Left renal pelvis (tissue), 4 donors: ENCODE data around the gene EDN2. TPM values are rescaled to one million over a fixed set of nuclear protein-coding genes. Genes with fewer than 3 reads are reported as not detected.

Experiments used
- DNase-seq, 4 donors: peaks; one replicate each; pipeline ENCODE4 v3.0.0-alpha.2; 2013; ENCODE audit warnings: low read depth in 4 of 4, low spot score in 3 of 4
- polyA plus RNA-seq, 4 donors: library from polyadenylated mRNA; unstranded; fragments of 120-200 nt; gene quantifications; one replicate each; pipeline ENCODE4 v1.2.1, GENCODE V29; 2013; ENCODE audit not compliant: insufficient read length in 4 of 4

EDN2 gene
- polyA plus RNA-seq, 4 donors = 0.11 to 6.6 (median 1.8) TPM

DNA sequence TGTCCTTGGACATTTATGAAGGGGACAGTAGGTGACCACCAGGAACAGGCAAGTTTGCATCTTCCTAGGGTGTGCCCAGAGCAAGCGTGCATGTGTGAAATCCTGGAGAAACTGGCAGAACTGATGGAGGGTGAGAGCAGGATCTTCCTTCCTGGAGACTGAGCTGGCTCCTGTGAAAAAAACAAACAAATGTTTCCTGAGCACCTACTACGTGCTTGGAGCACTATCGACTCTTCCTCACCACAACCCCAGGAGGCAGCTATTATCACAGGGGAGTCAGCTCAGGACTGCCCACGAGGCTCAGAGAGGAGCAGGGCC is 1.5 kb upstream of the EDN2 start:
- DNase-seq = no peak

DNA sequence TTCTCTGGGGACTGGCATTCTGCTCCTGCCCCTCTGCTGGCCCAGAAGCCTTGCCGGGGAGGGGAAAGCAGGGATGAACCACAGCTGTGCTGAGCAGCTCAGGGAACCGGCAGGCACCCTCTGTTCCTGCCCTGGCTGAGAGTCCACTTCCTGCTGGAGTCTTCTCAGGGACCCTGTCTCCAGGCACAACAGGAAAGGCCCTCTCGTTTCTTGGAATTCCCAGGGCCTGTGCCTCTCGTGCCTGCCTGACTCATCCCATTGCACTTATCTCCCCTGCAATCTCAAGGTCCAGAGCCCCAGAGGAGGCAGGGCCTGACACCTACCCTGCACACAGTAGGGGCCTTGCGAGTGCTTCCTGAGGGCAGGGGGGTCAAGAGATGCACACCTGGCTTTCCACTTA is 1.1 kb upstream of the EDN2 start:
- DNase-seq = no peak

DNA sequence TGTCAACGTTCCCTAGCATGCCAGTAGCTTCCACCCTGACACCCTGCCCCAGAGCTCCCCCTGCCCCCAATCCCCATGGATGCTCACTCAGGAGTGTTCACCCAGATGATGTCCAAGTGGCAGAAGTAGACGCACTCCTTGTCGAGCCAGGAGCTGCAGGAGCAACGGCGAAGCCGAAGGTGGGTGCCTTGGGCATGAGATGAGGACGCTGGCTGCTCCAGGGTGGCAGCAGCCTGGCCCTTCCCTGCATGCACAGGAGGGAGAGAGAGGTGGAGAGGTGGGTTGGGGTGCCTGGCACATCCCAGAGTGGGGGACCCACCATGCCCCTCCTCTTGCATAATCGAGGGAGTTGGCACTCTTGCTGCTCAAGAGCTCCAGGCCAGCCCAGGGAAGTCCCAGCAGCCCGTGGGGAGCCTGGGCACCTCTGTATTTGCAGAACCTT is 502 bp downstream of the EDN2 start:
- no peak for DNase-seq

DNA sequence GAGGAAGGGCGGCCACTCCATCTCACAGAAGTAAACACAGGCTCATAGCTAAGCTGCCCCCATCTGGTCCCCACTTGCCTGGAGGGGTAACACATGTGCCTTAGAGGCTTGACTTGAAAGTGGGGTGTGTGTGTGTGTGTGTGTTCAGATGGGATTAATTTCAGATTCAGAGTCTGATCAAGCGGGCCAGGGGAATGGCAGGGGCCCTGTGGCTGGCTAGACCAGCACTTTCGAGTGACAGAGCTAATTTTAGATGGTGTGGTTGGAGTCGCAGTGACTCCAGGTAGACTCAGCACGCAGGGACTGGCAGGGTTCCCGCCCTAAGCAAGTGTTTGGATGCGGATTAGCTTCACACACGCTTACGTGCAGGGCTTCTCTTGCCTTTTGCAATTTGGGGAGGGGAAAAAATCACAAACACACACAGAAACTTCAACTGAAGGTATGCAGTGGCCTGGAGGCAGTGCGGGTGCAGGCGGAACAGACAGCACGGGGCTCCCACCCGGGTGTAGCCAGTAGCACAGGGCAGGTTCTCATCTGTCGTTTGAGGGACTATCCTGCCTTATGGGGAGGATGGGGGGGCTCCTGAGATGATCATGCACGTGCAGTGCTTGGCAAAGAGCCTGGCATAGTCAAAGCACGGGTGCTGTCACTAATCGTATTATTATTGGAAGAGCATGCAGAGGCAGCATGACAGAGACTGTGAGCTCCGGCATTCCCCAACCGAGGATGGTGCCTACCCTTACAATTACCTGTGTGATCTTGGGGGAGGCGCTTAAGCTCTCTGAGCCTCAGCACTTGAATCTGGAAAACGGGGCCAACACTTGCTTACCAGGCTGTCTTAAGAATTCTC is 1.3 kb downstream of the EDN2 start:
- no peak for DNase-seq

DNA sequence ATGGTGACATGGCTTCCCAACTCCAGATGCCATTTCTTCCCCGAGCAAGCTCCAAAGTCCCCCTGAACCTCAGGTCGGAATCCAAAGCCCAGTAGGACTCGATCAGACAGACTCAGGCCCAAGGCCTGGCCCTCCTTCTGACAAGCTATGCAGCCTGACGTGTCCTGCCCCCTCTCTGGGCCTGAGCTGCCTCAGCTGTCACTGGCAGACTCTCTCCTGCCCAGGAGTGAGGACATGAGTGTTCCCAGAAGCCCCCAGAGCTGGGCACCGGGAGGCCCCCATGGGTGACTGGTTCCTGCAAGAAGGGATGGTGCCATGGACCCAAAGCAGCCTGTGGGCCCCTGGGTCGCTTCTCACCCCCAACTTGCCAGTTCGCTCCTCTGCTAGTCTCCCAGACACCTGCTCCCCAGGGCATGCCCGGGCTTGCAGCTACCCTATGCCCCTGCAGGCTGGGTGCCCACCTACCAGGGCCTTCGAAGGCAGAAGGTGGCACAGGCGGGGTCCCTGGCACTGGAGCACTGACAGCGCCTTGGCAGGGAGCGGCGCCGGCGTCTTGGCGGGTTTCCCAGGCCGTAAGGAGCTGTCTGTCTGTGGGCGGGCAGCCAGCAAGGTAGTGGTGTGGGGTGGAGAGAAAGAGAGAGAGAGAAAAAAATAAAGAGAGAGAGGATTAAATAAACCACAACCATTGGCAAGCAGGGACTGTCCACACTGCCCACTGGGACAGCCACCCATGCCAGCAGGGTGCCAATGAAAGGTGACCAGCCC is 2.3 kb downstream of the EDN2 start:
- DNase-seq = no peak

DNA sequence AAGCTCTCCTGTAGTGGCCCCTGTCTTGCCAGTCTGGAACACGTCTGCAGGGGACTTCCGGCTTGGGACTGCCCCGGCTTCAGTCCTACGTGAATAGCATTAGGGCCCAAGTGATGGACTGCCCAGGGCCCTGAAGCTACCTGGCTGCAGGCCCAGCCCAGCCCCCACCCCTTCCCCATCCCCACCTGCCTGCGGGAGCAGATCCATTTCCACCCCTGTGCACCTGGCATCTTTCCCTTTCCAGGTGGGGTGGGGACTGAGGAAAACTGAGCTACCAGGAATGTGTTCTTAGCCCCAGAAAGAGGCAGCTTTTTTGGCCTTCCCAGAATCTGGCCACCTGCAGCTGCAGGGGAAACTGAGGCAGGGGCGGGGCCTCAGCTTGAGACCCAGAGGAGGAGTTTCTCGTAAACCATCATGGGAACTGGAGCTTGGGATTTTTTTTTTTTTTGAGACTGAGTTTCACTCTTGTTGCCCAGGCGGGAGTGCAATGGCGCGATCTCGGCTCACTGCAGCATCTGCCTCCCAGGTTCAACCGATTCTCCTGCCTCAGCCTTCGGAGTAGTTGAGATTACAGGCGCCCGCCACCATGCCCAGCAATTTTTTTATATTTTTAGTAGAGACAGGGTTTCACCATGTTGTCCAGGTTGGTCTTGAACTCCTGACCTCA is 3.2 kb downstream of the EDN2 start:
- DNase-seq = no peak

DNA sequence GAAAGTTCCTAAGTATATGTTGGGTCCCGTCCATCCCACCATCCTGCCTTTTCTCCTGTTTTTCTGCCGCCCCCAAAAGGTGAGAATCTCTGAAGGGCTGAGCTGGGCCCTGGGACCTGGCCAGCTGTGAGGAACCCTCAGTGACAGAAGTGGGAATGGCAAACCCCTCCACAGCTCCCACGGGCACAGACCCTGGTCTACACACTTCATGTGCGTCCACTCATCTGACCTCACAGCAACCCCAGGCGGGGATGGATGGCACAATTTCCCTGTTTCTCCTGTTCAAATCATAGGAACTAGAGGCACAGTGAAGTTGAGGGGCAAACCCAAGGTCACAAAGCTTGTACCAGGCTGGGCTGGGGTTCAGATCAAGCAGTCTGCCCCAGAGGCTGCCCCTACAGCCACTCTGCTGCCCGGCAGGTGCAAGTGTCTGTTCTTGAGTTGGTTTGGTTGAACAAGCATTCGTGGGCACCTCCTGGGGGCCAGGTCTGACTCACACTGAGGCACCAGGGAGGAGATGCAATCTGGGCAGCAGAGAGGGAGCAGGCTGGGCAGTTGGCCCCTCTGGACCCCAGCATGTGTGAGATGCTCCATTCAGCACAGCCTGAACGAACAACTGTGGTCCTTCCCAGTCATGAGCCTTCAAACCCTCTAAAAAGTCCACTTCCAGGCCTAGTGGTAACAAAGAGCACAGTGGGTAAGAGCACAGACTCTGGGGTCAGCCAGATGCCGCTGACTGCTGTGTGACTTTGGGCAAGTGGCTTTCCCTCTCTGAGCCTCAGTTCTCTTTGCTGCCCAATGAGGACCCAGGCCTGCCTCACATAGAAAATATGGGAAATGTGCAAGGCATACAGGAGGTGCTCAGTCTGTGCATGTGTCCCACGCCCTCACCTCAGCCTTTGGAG is 4.0 kb downstream of the EDN2 start:
- DNase-seq = no peak

DNA sequence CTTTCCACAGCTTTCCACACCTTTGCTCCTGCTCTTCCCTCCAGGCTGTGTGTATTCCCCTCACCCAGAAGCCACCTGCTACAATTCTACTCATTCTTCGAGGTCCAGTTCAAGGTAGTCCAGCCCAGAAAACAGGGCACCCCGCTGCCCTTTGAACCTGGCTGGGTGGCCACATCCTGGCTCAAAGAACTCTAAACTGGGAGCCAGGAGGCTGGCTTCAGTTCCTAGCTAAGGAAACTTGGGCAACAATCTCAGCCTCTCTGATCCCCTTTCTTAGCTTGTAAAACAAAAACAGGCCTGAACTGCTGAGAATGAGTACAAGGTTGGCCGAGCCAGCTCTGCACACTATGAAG is 4.7 kb downstream of the EDN2 start:
- DNase-seq = no peak

DNA sequence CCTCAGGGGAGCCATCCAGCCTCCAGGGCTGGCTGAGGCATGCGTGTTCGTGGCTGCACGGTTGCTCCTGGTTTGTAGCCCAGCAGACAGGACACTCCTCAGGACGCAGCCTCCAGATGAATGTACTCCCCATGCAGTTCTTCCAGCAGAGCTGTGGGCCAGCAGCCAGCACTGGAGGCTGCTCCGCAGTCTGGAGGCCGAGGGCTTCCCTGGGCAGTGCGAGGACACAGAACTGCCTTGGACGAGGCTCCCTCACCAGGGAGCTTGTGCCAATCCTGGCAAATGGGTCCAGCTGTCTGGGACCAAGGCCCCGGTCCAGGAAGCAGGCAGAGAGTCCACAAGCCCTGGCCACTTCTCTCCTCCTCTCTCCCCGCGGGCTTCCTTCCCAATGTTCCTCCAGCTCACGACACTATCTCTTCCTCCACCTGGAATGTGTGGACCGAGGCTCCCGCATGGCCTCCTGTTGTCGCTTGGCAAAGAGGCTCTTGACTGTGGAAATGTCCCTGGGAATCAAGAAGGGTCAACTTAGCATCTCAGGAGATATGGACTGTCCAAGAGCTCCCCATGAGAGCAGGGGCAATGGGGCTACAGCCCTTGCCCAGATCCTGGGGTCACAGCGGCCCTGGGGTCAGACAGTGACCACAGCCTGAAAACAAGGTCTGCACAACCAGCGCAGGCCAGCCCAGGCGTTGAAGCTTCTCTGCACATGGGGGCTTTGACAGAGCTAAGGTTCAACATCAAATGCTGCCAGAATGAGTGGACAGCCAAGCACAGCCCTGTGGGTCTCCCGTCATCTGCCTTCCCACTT is 5.3 kb downstream of the EDN2 start:
- DNase-seq = no peak

DNA sequence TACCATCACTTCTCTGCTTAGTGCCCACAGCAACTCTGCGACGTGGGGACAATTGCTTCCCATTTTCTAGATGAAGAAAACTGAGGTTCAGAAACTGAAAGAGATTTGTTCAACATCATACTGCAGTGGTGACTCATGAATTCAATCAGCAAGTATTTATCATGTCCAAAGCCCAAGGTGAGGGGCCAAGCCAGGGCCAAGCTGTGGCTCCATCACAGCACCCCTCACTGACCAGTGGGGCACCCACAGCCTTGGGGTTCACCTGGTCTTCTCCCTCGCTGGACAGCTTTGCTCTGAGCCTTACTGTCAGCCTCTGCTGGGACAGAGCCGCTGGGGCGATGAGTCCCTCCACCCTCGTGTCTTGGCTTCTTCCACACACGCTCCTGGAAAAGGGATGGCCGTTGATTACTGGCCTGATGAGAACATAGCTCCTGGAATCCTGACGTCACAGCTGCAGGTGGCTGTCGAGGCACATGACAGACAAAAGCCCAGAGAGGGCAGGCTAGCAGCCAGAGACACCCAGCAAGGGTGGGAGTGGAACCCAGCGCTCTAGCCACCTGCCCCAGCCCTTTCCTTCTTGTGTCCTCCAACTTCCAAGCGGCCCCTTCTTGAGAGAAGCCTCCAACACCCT is 6.2 kb downstream of the EDN2 start:
- DNase-seq = no peak

DNA sequence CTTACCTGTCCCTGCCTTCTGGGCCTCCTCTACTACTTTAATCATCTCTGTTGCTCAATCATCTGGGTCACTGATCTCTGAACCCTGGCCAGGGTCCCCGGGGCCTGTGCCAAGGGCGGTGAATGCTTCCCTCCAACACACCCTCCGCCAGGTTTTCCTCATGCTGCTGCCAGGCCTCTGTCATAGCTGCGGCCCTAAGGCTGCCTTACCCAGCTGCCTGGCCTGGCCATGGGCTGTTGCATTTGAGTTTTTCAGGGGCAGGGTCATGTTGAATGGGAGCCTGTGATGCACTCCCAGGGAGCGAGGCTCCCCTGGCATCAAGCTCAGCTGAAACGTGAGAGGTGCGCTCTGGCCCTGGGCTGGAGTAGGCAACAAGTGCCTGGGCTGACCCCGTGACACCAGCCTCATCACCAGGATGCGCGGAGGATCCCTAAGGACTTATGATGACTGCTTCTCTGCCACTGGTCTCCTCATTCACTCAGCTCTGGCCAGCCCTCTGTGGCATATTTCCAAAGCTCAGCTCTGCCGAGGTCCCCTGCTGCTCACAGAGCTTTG is 7.6 kb downstream of the EDN2 start:
- DNase-seq = no peak

DNA sequence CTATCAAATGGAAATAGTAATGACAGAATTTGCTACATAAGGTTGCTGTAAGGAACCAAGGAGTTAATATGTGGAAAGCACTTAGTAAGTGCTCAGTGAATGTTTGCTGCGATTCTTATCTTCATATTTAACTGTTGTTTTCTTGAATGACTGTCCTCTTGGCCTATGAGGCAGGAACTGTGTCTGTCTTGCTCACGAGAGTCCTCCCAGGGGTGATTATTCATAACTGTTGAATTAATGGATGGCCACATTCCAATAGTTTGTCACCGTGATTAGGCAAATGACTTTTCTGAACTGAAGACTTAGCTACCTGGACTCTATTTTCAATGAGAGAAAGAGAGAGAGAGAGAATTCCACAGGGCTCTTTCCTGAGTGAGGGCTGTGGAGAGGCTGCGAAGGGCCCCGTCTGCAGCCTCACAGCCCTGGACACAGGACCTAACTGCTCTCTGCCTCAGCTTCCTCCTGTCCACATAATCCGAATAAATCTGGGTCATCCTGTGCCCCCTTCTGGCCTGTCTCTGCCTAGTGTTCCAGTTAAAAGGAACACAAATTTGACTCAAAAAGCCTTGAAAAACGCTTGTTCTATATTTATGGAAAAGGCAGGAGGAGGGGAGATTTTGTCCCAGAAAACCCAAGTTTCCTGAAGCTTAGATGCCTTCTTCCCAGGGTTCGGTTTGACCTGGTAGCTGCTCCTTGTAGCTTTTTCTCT is 8.5 kb downstream of the EDN2 start:
- no peak for DNase-seq

DNA sequence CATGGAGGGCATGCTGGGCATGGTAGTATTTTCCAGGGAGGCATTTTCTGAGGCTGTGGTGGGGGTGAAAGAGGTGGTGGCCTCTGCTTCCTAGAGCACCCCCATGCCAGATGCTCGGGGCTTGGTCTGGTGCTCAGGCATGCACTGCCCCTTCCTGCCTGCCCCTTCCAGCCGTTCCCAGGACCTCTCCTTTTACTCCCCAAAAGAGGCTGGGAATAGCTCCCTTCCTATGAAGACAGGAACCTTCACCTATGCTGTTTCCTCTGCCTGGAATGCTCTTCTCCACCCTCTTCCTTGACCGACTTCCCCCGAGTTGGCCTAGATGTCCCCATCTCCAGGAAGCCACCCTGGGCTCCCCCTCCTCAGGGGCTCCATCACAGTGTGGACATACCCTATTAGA is 9.1 kb downstream of the EDN2 start:
- DNase-seq = no peak

DNA sequence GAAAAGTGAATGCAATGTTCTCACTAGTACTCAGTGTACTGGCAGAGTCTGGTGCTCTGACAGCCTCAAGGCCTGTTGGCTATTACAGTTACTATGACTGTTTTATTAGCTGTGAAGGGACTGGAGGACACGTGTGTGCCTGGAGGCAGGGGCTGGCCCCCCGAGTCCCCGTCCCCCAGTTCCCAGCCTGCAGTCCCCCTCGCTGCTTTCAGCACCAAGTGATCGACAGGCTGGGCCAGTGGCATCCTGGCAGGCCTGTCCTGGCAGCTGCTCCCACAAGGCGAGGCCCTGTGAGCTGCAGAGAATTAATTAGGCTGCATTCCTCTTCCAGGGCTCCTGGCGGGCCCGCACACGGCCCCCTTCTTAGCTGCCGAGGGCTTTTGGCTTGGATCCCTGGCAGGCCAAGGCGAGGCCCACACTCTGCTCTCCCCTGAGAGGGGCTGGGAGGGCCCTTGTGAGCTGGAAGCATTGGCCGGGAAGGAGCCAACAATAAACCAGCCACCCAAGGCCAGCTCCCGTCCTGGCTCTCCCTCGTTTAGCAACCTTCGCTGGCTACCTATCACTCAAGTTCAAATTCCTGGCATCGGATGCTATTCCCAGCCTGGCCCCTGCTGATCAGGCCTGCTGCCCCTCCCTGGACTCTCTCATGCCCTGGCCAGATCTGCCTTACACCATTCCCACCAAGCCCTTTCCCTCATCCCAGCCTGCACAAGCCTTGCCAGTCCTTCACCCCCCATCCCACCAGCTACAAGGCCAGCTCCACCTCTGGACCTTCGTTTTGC is 9.8 kb downstream of the EDN2 start:
- no peak for DNase-seq

DNA sequence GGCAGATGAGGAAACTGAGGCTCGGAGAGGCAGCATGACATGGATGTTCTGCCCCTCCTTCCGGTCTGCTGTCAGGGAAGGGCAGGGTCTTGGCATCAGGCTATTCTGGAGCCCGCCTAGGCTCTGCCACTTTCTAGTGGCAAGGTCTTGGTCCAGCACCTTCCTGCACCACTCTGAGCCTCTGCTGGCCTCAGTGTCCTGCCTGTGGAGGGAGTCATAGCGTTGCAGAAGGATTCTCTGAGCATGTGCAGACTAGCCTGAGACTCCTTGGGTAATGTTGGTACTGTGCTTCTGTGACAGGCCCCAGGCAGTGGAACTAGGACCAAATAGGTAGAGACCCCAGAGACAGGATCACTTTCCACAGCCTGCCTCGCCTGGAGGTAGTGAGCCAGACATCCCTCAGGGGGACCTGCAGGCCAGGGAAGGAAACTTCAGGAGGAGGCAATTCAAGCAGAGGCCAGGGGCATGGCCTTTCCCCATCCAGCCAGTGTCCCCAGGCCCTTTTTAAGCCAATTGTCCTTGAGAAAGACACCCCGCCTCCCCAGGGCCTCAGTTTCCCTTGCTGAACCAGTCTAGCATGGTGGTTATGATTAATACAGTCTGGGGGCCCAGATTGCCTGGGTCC is 10.6 kb downstream of the EDN2 start:
- DNase-seq = no peak

DNA sequence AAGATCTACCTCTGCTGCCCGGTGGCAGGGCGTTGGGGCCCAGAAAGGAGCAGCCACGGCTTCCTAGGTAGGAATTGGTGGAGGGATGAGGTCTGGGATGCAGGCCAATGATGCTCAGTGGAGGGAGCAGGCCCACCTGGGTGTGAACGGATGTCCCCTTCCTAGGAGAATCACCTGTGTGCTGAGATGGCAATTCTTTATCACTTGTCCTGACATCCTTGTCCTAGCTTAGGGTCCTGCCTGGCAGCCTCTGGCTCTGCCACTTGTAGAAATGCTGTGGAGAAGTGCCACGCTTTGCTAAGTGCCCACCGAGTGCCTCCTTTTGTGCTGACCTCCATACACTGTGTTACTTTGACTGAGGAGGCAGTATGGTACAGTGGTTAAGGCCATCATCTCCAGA is 12.8 kb downstream of the EDN2 start:
- DNase-seq = no peak

DNA sequence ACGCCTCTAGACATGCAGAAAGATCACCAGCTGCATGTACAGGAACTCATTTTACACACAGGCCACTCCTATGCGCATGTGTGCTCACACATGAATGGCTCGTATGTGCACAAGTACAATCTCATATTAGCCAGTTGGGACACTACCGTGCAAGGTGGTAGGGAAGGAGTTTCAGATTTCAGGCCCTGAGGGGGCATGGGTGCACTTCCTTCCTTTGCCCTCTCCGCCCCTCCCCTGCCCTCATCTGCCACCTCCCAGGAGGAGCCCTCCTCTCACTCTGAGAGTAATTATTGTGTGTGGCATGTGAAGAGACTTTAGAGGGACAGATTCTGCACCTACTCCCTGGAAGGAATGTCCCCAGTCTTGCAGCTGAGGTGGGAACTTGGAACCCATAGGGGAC is 14.8 kb downstream of the EDN2 start:
- no peak for DNase-seq
